WTC11 (cell line): ENCODE results near the gene AVPR1B. TPM values are rescaled to one million over a fixed set of nuclear protein-coding genes. Genes with fewer than 3 reads are reported as not detected.

Source experiments
- AFF4 ChIP-seq: sonication (generic); formaldehyde crosslinking; IDR thresholded peaks from 2 replicates; pipeline ENCODE4 v1.8.1; 2023; ENCODE audit warnings: mild to moderate bottlenecking, missing genetic modification reagents, borderline replicate concordance
- ARID4B ChIP-seq: sonication (generic); formaldehyde crosslinking; IDR thresholded peaks from 2 replicates; pipeline ENCODE4 v1.8.0; 2023; ENCODE audit warnings: missing genetic modification reagents, mild to moderate bottlenecking, borderline replicate concordance
- CBFB ChIP-seq: sonication (generic); formaldehyde crosslinking; IDR thresholded peaks from 2 replicates; pipeline ENCODE4 v1.8.1; 2022; ENCODE audit warnings: mild to moderate bottlenecking, low read depth, missing genetic modification reagents
- ESRRA ChIP-seq: sonication (generic); formaldehyde crosslinking; IDR thresholded peaks from 2 replicates; pipeline ENCODE4 v1.8.1; 2022; ENCODE audit warnings: mild to moderate bottlenecking, missing genetic modification reagents, borderline replicate concordance
- ETV6 ChIP-seq: sonication (generic); formaldehyde crosslinking; IDR thresholded peaks from 2 replicates; pipeline ENCODE4 v1.8.1; 2022; ENCODE audit warnings: mild to moderate bottlenecking, missing genetic modification reagents
- IRF1 ChIP-seq: sonication (generic); formaldehyde crosslinking; IDR thresholded peaks from 2 replicates; pipeline ENCODE4 v1.8.0; 2023; ENCODE audit warnings: missing genetic modification reagents
- JUN ChIP-seq: sonication (generic); formaldehyde crosslinking; IDR thresholded peaks from 2 replicates; pipeline ENCODE4 v1.8.0; 2023; ENCODE audit warnings: mild to moderate bottlenecking, missing genetic modification reagents
- NFYB ChIP-seq: sonication (generic); formaldehyde crosslinking; conservative IDR thresholded peaks from 2 replicates; pipeline ENCODE4 v1.8.0; 2022; ENCODE audit warnings: low read depth, missing genetic modification reagents
- SOX15 ChIP-seq: fragments of 250-450 bp; sonication (Bioruptor Pico); IDR thresholded peaks from 2 replicates; pipeline ENCODE4 v1.9.0; 2021; ENCODE audit warnings: mild to moderate bottlenecking
- USF1 ChIP-seq: sonication (generic); formaldehyde crosslinking; IDR thresholded peaks from 2 replicates; pipeline ENCODE4 v1.8.0; 2022; ENCODE audit warnings: mild to moderate bottlenecking, missing genetic modification reagents
- ZBTB21 ChIP-seq: sonication (generic); formaldehyde crosslinking; IDR thresholded peaks from 2 replicates; pipeline ENCODE4 v1.8.1; 2023; ENCODE audit warnings: mild to moderate bottlenecking, missing genetic modification reagents, borderline replicate concordance
- ZBTB43 ChIP-seq: sonication (generic); formaldehyde crosslinking; IDR thresholded peaks from 2 replicates; pipeline ENCODE4 v1.8.1; 2023; ENCODE audit warnings: mild to moderate bottlenecking, missing genetic modification reagents
- ZNF532 ChIP-seq: fragments of 250-450 bp; sonication (Bioruptor Pico); IDR thresholded peaks from 2 replicates; pipeline ENCODE4 v1.9.0; 2021; ENCODE audit warnings: mild to moderate bottlenecking, borderline replicate concordance
- total RNA-seq: library from RNA; stranded (reverse); gene quantifications from 3 replicates; pipeline ENCODE4 v1.2.3, GENCODE V29; 2021

AVPR1B gene
- total RNA-seq, 1 experiment from 2014 or later, result 0.68 TPM

GRCh38 chr1:206122686-206123085, 5.5 kb upstream of the AVPR1B start (continued):
- no peak for TF ChIP-seq AFF4 (CRISPR knock-in tag)
- TF ChIP-seq JUN (CRISPR knock-in tag), result no peak
- TF ChIP-seq ESRRA (CRISPR knock-in tag), result no peak
- TF ChIP-seq ZBTB21 (CRISPR knock-in tag), result no peak
- no peak for TF ChIP-seq ZNF532 (CRISPR knock-in tag)
- no peak for TF ChIP-seq CBFB (CRISPR knock-in tag)
- TF ChIP-seq NFYB (CRISPR knock-in tag), result no peak
- no peak for TF ChIP-seq ZBTB43 (CRISPR knock-in tag)
- no peak for TF ChIP-seq SOX15 (CRISPR knock-in tag)
- no peak for TF ChIP-seq ARID4B
- TF ChIP-seq IRF1, result no peak
- no peak for TF ChIP-seq ETV6 (CRISPR knock-in tag)
- no peak for TF ChIP-seq USF1
